ENCODE measurements around the gene PADI1. TPM values are rescaled to one million over a fixed set of nuclear protein-coding genes. Genes with fewer than 3 reads are reported as not detected.

Gene PADI1
- total RNA-seq, 6 experiments from 2014 or later = 0.44 to 1.4 (median 0.92) TPM; not detected in 2

- TF ChIP-seq POLR2A (IDR thresholded peaks at IDR 0.05) (no peak), CTCF (IDR thresholded peaks at IDR 0.05) (no peak)
- 73% methylated on average over 3 of the region's 14 CpGs for WGBS (ENCODE audit: insufficient coverage, low coverage, low lambda C conversion rate, missing lambda C conversion rate)
- intact Hi-C loops (cut with DNase I) = no loop called here
- Histone ChIP-seq H3K27me3 (no peaks in the 10 kb centered on the region), H3K36me3 (no peaks in the 10 kb centered on the region), H3K4me1 (no peaks in the 10 kb centered on the region), H3K9me3 (no peaks in the 10 kb centered on the region), H3K27ac (no peak overlapping the region), H3K4me3 (no peak overlapping the region)
- DNase-seq (no peak), ATAC-seq (no peak)
Measured at GRCh38 chr1:17278996-17279830, 74.3 kb downstream of the PADI1 start.

- Histone ChIP-seq H3K4me3 (no peak overlapping the region), H3K27ac (no peak overlapping the region), H3K4me1 (no peaks in the 10 kb centered on the region), H3K9me3 (no peaks in the 10 kb centered on the region), H3K36me3 (no peaks in the 10 kb centered on the region), H3K27me3 (no peaks in the 10 kb centered on the region)
- intact Hi-C loops (cut with DNase I) = no loop called here
- DNase-seq (no peak), ATAC-seq (no peak)
- WGBS (ENCODE audit: insufficient coverage, low coverage, low lambda C conversion rate, missing lambda C conversion rate) = 50% methylated on average over 1 of the region's 7 CpGs
- TF ChIP-seq POLR2A (IDR thresholded peaks at IDR 0.05) (no peak), CTCF (IDR thresholded peaks at IDR 0.05) (no peak)
Measured at GRCh38 chr1:17280436-17280835, 75.5 kb downstream of the PADI1 start.

GRCh38 chr1:17280894-17281293, 76.0 kb downstream of the PADI1 start:
- no peaks in the 10 kb centered on the region for H3K4me1 ChIP-seq
- H3K27me3 ChIP-seq = no peaks in the 10 kb centered on the region
- no peak for TF ChIP-seq POLR2A (IDR thresholded peaks at IDR 0.05)
- no peak for ATAC-seq
- no peak overlapping the region for H3K4me3 ChIP-seq
- H3K9me3 ChIP-seq = no peaks in the 10 kb centered on the region
- intact Hi-C loops (cut with DNase I) = no loop called here
- WGBS (ENCODE audit: insufficient coverage, low coverage, low lambda C conversion rate, missing lambda C conversion rate) = 38% methylated on average over 1 of the region's 2 CpGs
- no peaks in the 10 kb centered on the region for H3K36me3 ChIP-seq
- DNase-seq = no peak
- no peak overlapping the region for H3K27ac ChIP-seq

GRCh38 chr1:17281775-17282181, 76.8 kb downstream of the PADI1 start:
- Histone ChIP-seq H3K27ac (no peak overlapping the region), H3K27me3 (no peaks in the 10 kb centered on the region), H3K4me1 (no peaks in the 10 kb centered on the region), H3K4me3 (no peak overlapping the region), H3K36me3 (no peaks in the 10 kb centered on the region), H3K9me3 (no peaks in the 10 kb centered on the region)
- 41% methylated on average over 4 of the region's 8 CpGs for WGBS (ENCODE audit: insufficient coverage, low coverage, low lambda C conversion rate, missing lambda C conversion rate)
- ATAC-seq (peak in 2 of 4 donors; percentile 33 to 40), DNase-seq (no peak)
- TF ChIP-seq POLR2A (IDR thresholded peaks at IDR 0.05) (no peak), CTCF (IDR thresholded peaks at IDR 0.05) (no peak)
- intact Hi-C loops (cut with DNase I) = no loop called here

GRCh38 chr1:17282836-17283235, 77.9 kb downstream of the PADI1 start:
- ATAC-seq = no peak
- no peaks in the 10 kb centered on the region for H3K27me3 ChIP-seq
- no peaks in the 10 kb centered on the region for H3K9me3 ChIP-seq
- WGBS (ENCODE audit: insufficient coverage, low coverage, low lambda C conversion rate, missing lambda C conversion rate) = no CpG with 5 or more reads among the region's 5 CpGs
- H3K4me3 ChIP-seq = no peak overlapping the region
- no peak overlapping the region for H3K27ac ChIP-seq
- no peaks in the 10 kb centered on the region for H3K36me3 ChIP-seq
- no peaks in the 10 kb centered on the region for H3K4me1 ChIP-seq
- TF ChIP-seq CTCF (IDR thresholded peaks at IDR 0.05) (no peak), POLR2A (IDR thresholded peaks at IDR 0.05) (no peak)
- no peak for DNase-seq
- intact Hi-C loops (cut with DNase I) = no loop called here
